WTC11 (cell line): ENCODE data around the gene CELF2. TPM values are rescaled to one million over a fixed set of nuclear protein-coding genes. Genes with fewer than 3 reads are reported as not detected.

Source experiments
- ATAC-seq: fragments of 200-7000 bp; cut with Tn5 transposase; 2 replicates; pipeline ENCODE4 v1.10.0; 2021; ENCODE audit warnings: mild to moderate bottlenecking, moderate library complexity
- CTCF ChIA-PET: fragments of 300-600 bp; sonication (Branson Sonifier 250); formaldehyde crosslinking; loops from one replicate; lab custom pipeline; 2021; ENCODE audit warnings: antibody characterized with exemption; lab: Charles Lee
- POLR2A ChIA-PET: fragments of 350-600 bp; sonication (Branson Sonifier 250); formaldehyde crosslinking; loops from one replicate; lab custom pipeline; 2021; ENCODE audit warnings: antibody characterized with exemption; lab: Charles Lee
- DNase-seq: peaks from one replicate; pipeline ENCODE4 v3.0.0; 2021; ENCODE audit warnings: low spot score
- H3K27ac Mint-ChIP-seq: 2 replicates; pipeline ENCODE4 v1.8.0; 2021; ENCODE audit warnings: mixed read lengths
- H3K27me3 Mint-ChIP-seq: 2 replicates; pipeline ENCODE4 v1.8.0; 2021; ENCODE audit warnings: low read depth, mild to moderate bottlenecking, moderate library complexity, mixed read lengths
- H3K36me3 Mint-ChIP-seq: 2 replicates; pipeline ENCODE4 v1.8.0; 2021; ENCODE audit warnings: mixed read lengths
- H3K4me1 Mint-ChIP-seq: 2 replicates; pipeline ENCODE4 v1.8.0; 2022; ENCODE audit warnings: mixed read lengths
- H3K4me3 Mint-ChIP-seq: 2 replicates; pipeline ENCODE4 v1.8.0; 2021; ENCODE audit warnings: mild to moderate bottlenecking, moderate library complexity, mixed read lengths
- H3K9me3 Mint-ChIP-seq: 2 replicates; pipeline ENCODE4 v1.8.0; 2021; ENCODE audit warnings: mixed read lengths
- ARID4B ChIP-seq: sonication (generic); formaldehyde crosslinking; IDR thresholded peaks from 2 replicates; pipeline ENCODE4 v1.8.0; 2023; ENCODE audit warnings: missing genetic modification reagents, mild to moderate bottlenecking, borderline replicate concordance
- CREM ChIP-seq: sonication (generic); formaldehyde crosslinking; IDR thresholded peaks from 2 replicates; pipeline ENCODE4 v1.8.1; 2022; ENCODE audit warnings: mild to moderate bottlenecking, missing genetic modification reagents, moderate library complexity
- E2F1 ChIP-seq: sonication (generic); formaldehyde crosslinking; IDR thresholded peaks from 2 replicates; pipeline ENCODE4 v1.8.0; 2022; ENCODE audit warnings: mild to moderate bottlenecking, missing genetic modification reagents
- ELF4 ChIP-seq: sonication (generic); formaldehyde crosslinking; IDR thresholded peaks from 2 replicates; pipeline ENCODE4 v1.8.1; 2022; ENCODE audit warnings: low read depth, mild to moderate bottlenecking, moderate library complexity, missing genetic modification reagents
- FOXP4 ChIP-seq: sonication (generic); formaldehyde crosslinking; IDR thresholded peaks from 2 replicates; pipeline ENCODE4 v1.8.0; 2022; ENCODE audit warnings: mild to moderate bottlenecking, missing genetic modification reagents
- GTF2I ChIP-seq: fragments of 250-450 bp; sonication (Bioruptor Pico); conservative IDR thresholded peaks from 2 replicates; pipeline ENCODE4 v1.4.0; 2021; ENCODE audit warnings: mild to moderate bottlenecking
- JAZF1 ChIP-seq: fragments of 250-450 bp; sonication (Bioruptor Pico); IDR thresholded peaks from 2 replicates; pipeline ENCODE4 v1.9.0; 2021; ENCODE audit warnings: moderate library complexity, mild to moderate bottlenecking, inconsistent platforms
- MXD4 ChIP-seq: fragments of 250-450 bp; sonication (Bioruptor Pico); IDR thresholded peaks from 2 replicates; pipeline ENCODE4 v1.8.0; 2021; ENCODE audit warnings: mild to moderate bottlenecking, moderate library complexity, borderline replicate concordance
- MYBL2 ChIP-seq: sonication (generic); formaldehyde crosslinking; IDR thresholded peaks from 2 replicates; pipeline ENCODE4 v1.8.1; 2023; ENCODE audit warnings: mild to moderate bottlenecking, moderate library complexity, missing genetic modification reagents
- NFE2L1 ChIP-seq: sonication (generic); formaldehyde crosslinking; IDR thresholded peaks from 2 replicates; pipeline ENCODE4 v1.8.1; 2023; ENCODE audit warnings: missing genetic modification reagents
- RELA ChIP-seq: sonication (generic); formaldehyde crosslinking; IDR thresholded peaks from 2 replicates; pipeline ENCODE4 v1.8.1; 2022; ENCODE audit warnings: missing genetic modification reagents, mild to moderate bottlenecking, borderline replicate concordance
- RORB ChIP-seq: fragments of 250-450 bp; sonication (Bioruptor Pico); IDR thresholded peaks from 2 replicates; pipeline ENCODE4 v1.9.0; 2021; ENCODE audit warnings: mild to moderate bottlenecking
- SMAD3 ChIP-seq: sonication (generic); formaldehyde crosslinking; IDR thresholded peaks from 2 replicates; pipeline ENCODE4 v1.8.0; 2022; ENCODE audit warnings: missing genetic modification reagents, mild to moderate bottlenecking, borderline replicate concordance
- TCF7 ChIP-seq: sonication (generic); formaldehyde crosslinking; IDR thresholded peaks from 2 replicates; pipeline ENCODE4 v1.8.0; 2022; ENCODE audit warnings: mild to moderate bottlenecking, low read depth, missing genetic modification reagents, moderate library complexity
- TEAD1 ChIP-seq: sonication (generic); formaldehyde crosslinking; IDR thresholded peaks from 2 replicates; pipeline ENCODE4 v1.8.0; 2022; ENCODE audit warnings: mild to moderate bottlenecking, missing genetic modification reagents
- USF2 ChIP-seq: sonication (generic); formaldehyde crosslinking; IDR thresholded peaks from 2 replicates; pipeline ENCODE4 v1.8.1; 2023; ENCODE audit warnings: mild to moderate bottlenecking, missing genetic modification reagents, moderate library complexity
- ZBTB21 ChIP-seq: sonication (generic); formaldehyde crosslinking; IDR thresholded peaks from 2 replicates; pipeline ENCODE4 v1.8.1; 2023; ENCODE audit warnings: mild to moderate bottlenecking, missing genetic modification reagents, borderline replicate concordance
- ZMAT4 ChIP-seq: fragments of 250-450 bp; sonication (Bioruptor Pico); IDR thresholded peaks from 2 replicates; pipeline ENCODE4 v1.9.0; 2021; ENCODE audit warnings: mild to moderate bottlenecking
- ZNF219 ChIP-seq: sonication (generic); formaldehyde crosslinking; IDR thresholded peaks from 2 replicates; pipeline ENCODE4 v1.8.0; 2023; ENCODE audit warnings: missing genetic modification reagents, mild to moderate bottlenecking, borderline replicate concordance
- ZNF263 ChIP-seq: sonication (generic); formaldehyde crosslinking; IDR thresholded peaks from 2 replicates; pipeline ENCODE4 v1.8.1; 2022; ENCODE audit warnings: low read depth, mild to moderate bottlenecking, moderate library complexity, missing genetic modification reagents
- ZNF512 ChIP-seq: sonication (generic); formaldehyde crosslinking; IDR thresholded peaks from 2 replicates; pipeline ENCODE4 v1.8.1; 2022; ENCODE audit warnings: missing genetic modification reagents, borderline replicate concordance
- total RNA-seq: library from RNA; stranded (reverse); gene quantifications from 3 replicates; pipeline ENCODE4 v1.2.3, GENCODE V29; 2021

The CELF2 gene
- total RNA-seq, 1 experiment from 2014 or later = 24.6 TPM

- CTCF ChIA-PET = interaction anchor here (1.1 to 1.3 kb wide), 2 partner anchors 13 to 1915 kb away, joined by 3 read pairs; no protein-coding TSS in a partner anchor
- no peaks in the 10 kb centered on the region for H3K27me3 Mint-ChIP-seq
- peaks cover 17% of the 10 kb centered on the region for H3K4me1 Mint-ChIP-seq
- TF ChIP-seq SMAD3 (CRISPR knock-in tag) (no peak), ZNF263 (CRISPR knock-in tag) (no peak), ZBTB21 (no peak), GTF2I (CRISPR knock-in tag) (no peak), NFE2L1 (CRISPR knock-in tag) (no peak), FOXP4 (CRISPR knock-in tag) (no peak), ZMAT4 (CRISPR knock-in tag) (no peak)
- no peak overlapping the region for H3K4me3 Mint-ChIP-seq
- ATAC-seq (no peak), DNase-seq (no peak)
- no peaks in the 10 kb centered on the region for H3K9me3 Mint-ChIP-seq
- no peak overlapping the region for H3K27ac Mint-ChIP-seq
- POLR2A ChIA-PET = interaction anchor here (0.6 kb wide), 1 partner anchor 39 kb away, joined by 6 read pairs; no protein-coding TSS in a partner anchor
- peaks cover 24% of the 10 kb centered on the region; the same call in 1 of the 2 replicates for H3K36me3 Mint-ChIP-seq
Measured at GRCh38 chr10:11257440-11258090, 239.9 kb downstream of the CELF2 start.

GRCh38 chr10:11260170-11260569 is 242.5 kb downstream of the CELF2 start:
- DNase-seq (no peak), ATAC-seq (peak; percentile 57)
- Mint-ChIP-seq H3K36me3 (peaks cover 24% of the 10 kb centered on the region; the same call in 1 of the 2 replicates), H3K4me1 (peaks cover 17% of the 10 kb centered on the region), H3K4me3 (no peak overlapping the region), H3K27me3 (no peaks in the 10 kb centered on the region), H3K9me3 (no peaks in the 10 kb centered on the region), H3K27ac (no peak overlapping the region)
- ChIA-PET POLR2A (no interaction called here), CTCF (interaction anchor here (2.0 kb wide), 1 partner anchor 10 kb away, joined by 6 read pairs; no protein-coding TSS in a partner anchor)
- TF ChIP-seq RELA (CRISPR knock-in tag) = no peak
- TF ChIP-seq RORB (CRISPR knock-in tag) = no peak
- TF ChIP-seq JAZF1 (CRISPR knock-in tag) = no peak
- TF ChIP-seq ZNF219 (CRISPR knock-in tag) = no peak
- TF ChIP-seq TEAD1 (CRISPR knock-in tag) = no peak
- TF ChIP-seq MYBL2 = no peak
- no peak for TF ChIP-seq ELF4 (CRISPR knock-in tag)
- TF ChIP-seq E2F1 (CRISPR knock-in tag) = no peak
- no peak for TF ChIP-seq USF2 (CRISPR knock-in tag)
- no peak for TF ChIP-seq CREM (CRISPR knock-in tag)

GRCh38 chr10:11261143-11261542 is 243.5 kb downstream of the CELF2 start:
- ATAC-seq (no peak), DNase-seq (no peak)
- H3K9me3 Mint-ChIP-seq = no peaks in the 10 kb centered on the region
- no peak overlapping the region for H3K4me3 Mint-ChIP-seq
- H3K36me3 Mint-ChIP-seq = peaks cover 24% of the 10 kb centered on the region; the same call in 1 of the 2 replicates
- POLR2A ChIA-PET = no interaction called here
- CTCF ChIA-PET = interaction anchor here (2.0 kb wide), 1 partner anchor 9 kb away, joined by 6 read pairs; no protein-coding TSS in a partner anchor
- H3K27me3 Mint-ChIP-seq = no peaks in the 10 kb centered on the region
- H3K4me1 Mint-ChIP-seq = peaks cover 24% of the 10 kb centered on the region
- H3K27ac Mint-ChIP-seq = no peak overlapping the region
- TF ChIP-seq ZNF512 (CRISPR knock-in tag) = no peak
- no peak for TF ChIP-seq MXD4 (CRISPR knock-in tag)
- no peak for TF ChIP-seq ARID4B (CRISPR knock-in tag)
- no peak for TF ChIP-seq TCF7 (CRISPR knock-in tag)
